DND-41 (cell line): Measurements from ENCODE around the gene NACC2.

Experiments used
- ATAC-seq: fragments of 200-7000 bp; cut with Tn5 transposase; 3 replicates; pipeline ENCODE4 v1.9.1; 2021; ENCODE audit warnings: low read depth; ENCODE audit not compliant: insufficient read depth
- DNase-seq: peaks from one replicate; pipeline ENCODE4 v3.0.0-alpha.2; 2020
- H2AFZ ChIP-seq: 2 replicates; pipeline ENCODE4 v1.6.0; 2012; ENCODE audit warnings: low read depth, low read length
- H3K27ac ChIP-seq: 2 replicates; pipeline ENCODE4 v1.5.1; 2012; ENCODE audit warnings: low read length, inconsistent platforms
- H3K27me3 ChIP-seq: fragments of 200-600 bp; sonication (generic); 2 replicates; pipeline ENCODE4 v1.6.0; 2012; ENCODE audit warnings: low read length, mild to moderate bottlenecking, inconsistent platforms; ENCODE audit not compliant: insufficient read depth, poor library complexity
- H3K36me3 ChIP-seq: 2 replicates; pipeline ENCODE4 v1.5.1; 2012; ENCODE audit warnings: low read length, inconsistent platforms; ENCODE audit not compliant: insufficient read depth
- H3K4me1 ChIP-seq: 2 replicates; pipeline ENCODE4 v1.5.1; 2012; ENCODE audit warnings: mild to moderate bottlenecking, low read length; ENCODE audit not compliant: insufficient read depth
- H3K4me2 ChIP-seq: 2 replicates; pipeline ENCODE4 v1.6.0; 2012; ENCODE audit warnings: mild to moderate bottlenecking, moderate library complexity, low read length, inconsistent platforms; ENCODE audit not compliant: insufficient read depth
- H3K4me3 ChIP-seq, 2 experiments: fragments of 200-600 bp in 1 of 2; shearing (Covaris generic) in 1 of 2; 2 replicates each; pipeline ENCODE4 v1.5.1; 2012 to 2016; ENCODE audit warnings: inconsistent platforms in 2 of 2, low read length in 2 of 2, mild to moderate bottlenecking in 2 of 2, low read depth in 1 of 2, moderate library complexity in 1 of 2
- H3K79me2 ChIP-seq: 2 replicates; pipeline ENCODE4 v1.6.0; 2012; ENCODE audit warnings: low read length, inconsistent platforms; ENCODE audit not compliant: insufficient read depth
- H3K9ac ChIP-seq: 2 replicates; pipeline ENCODE4 v1.6.0; 2012; ENCODE audit warnings: low read depth, mild to moderate bottlenecking, inconsistent platforms, low read length, moderate library complexity
- H3K9me3 ChIP-seq: 2 replicates; pipeline ENCODE4 v1.5.1; 2012; ENCODE audit warnings: low read length, moderate library complexity, mild to moderate bottlenecking, inconsistent platforms; ENCODE audit not compliant: insufficient read depth, severe bottlenecking
- H4K20me1 ChIP-seq: 2 replicates; pipeline ENCODE4 v1.6.0; 2012; ENCODE audit warnings: low read length; ENCODE audit not compliant: insufficient read depth
- CTCF ChIP-seq: IDR thresholded peaks from 2 replicates; pipeline ENCODE4 v1.5.1; 2012; ENCODE audit warnings: borderline replicate concordance, low read length, moderate library complexity, mild to moderate bottlenecking; ENCODE audit not compliant: poor library complexity, severe bottlenecking; ENCODE audit errors: extremely low read depth
- EZH2 ChIP-seq: IDR thresholded peaks from 3 replicates; pipeline ENCODE4 v1.6.1; 2012; ENCODE audit warnings: borderline replicate concordance, low read depth, mild to moderate bottlenecking, moderate library complexity, low read length, inconsistent platforms; ENCODE audit not compliant: severe bottlenecking

The NACC2 gene

GRCh38 chr9:136124976-136125692 is 30.0 kb upstream of the NACC2 start:
- Histone ChIP-seq H3K79me2 (peaks cover 3% of the 10 kb centered on the region; the same call in 1 of the 2 replicates), H2AFZ (no peak overlapping the region), H3K27ac (no peak overlapping the region), H3K9ac (no peak overlapping the region), H3K4me2 (no peak overlapping the region), H3K4me1 (peaks cover 5% of the 10 kb centered on the region), H3K4me3 (no peak overlapping the region), H3K36me3 (no peaks in the 10 kb centered on the region), H3K27me3 (no peaks in the 10 kb centered on the region), H4K20me1 (no peaks in the 10 kb centered on the region), H3K9me3 (no peaks in the 10 kb centered on the region)
- DNase-seq (no peak), ATAC-seq (no peak)
- TF ChIP-seq CTCF (no peak), EZH2 (no peak)

GRCh38 chr9:136122425-136123383 is 27.6 kb upstream of the NACC2 start:
- Histone ChIP-seq H3K79me2 (peaks cover 21% of the 10 kb centered on the region), H3K4me2 (no peak overlapping the region), H3K27me3 (no peaks in the 10 kb centered on the region), H3K27ac (no peak overlapping the region), H3K4me1 (peaks cover 15% of the 10 kb centered on the region), H3K9ac (no peak overlapping the region), H4K20me1 (peaks cover under 1% of the 10 kb centered on the region; the same call in 1 of the 2 replicates), H3K4me3 (no peak overlapping the region), H2AFZ (no peak overlapping the region), H3K36me3 (no peaks in the 10 kb centered on the region; the same call in 1 of the 2 replicates), H3K9me3 (no peaks in the 10 kb centered on the region)
- peak; percentile 95 for TF ChIP-seq CTCF
- TF ChIP-seq EZH2 = no peak
- peak; percentile 67 for DNase-seq
- ATAC-seq = peak; percentile 46

GRCh38 chr9:136121801-136122200 is 26.7 kb upstream of the NACC2 start:
- H3K27me3 ChIP-seq = no peaks in the 10 kb centered on the region
- H3K36me3 ChIP-seq = peaks cover 7% of the 10 kb centered on the region; the same call in 1 of the 2 replicates
- TF ChIP-seq CTCF = no peak
- TF ChIP-seq EZH2 = no peak
- no peak overlapping the region for H3K9ac ChIP-seq
- H3K79me2 ChIP-seq = peaks cover 30% of the 10 kb centered on the region
- peaks cover 24% of the 10 kb centered on the region for H3K4me1 ChIP-seq
- peaks cover 9% of the 10 kb centered on the region for H4K20me1 ChIP-seq
- H3K9me3 ChIP-seq = no peaks in the 10 kb centered on the region
- no peak overlapping the region for H3K4me3 ChIP-seq
- ATAC-seq (no peak), DNase-seq (no peak)
- no peak overlapping the region for H3K4me2 ChIP-seq
- H2AFZ ChIP-seq = no peak overlapping the region
- H3K27ac ChIP-seq = no peak overlapping the region
